Measurements from ENCODE around the gene CBFA2T2.

The CBFA2T2 gene

DNA sequence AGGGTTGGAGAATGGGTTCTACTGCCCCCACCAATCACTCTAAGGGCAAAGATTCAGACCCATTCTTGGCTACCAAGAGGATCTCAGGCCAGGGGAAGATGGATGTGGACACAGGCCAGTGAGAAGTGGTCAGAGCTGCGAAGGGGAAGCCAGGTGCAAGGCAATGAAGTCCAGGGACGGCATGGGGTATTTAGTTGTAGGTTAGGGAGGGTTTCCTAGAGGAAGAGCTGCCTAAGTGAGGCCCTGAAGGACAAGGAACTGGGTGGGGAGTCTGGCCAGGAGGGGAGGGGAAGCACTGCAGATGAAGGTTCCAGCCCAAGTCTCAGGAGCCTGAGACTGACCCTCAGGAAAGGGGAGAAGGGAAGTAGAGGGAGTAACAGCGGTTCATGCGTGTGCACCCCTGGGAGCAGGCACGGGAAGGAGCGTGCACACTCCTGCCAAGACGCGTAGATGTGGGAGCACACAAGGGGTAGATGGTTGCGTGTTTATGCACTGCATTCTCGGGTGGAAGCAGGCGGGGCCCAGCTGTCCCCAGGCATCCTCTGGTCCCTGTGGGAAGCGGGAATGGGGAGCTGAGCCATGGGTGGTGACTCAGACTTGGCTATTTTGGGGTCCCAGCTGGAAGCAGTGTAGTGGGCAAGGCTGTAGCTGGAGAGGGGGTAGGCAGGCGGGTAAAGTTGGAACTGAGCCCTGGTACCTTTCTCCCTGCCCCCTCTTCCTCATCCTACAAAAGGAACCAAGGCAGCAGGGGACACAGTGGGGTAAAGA, 180.2 kb downstream of the CBFA2T2 start:
- no peak for DNase-seq

DNA sequence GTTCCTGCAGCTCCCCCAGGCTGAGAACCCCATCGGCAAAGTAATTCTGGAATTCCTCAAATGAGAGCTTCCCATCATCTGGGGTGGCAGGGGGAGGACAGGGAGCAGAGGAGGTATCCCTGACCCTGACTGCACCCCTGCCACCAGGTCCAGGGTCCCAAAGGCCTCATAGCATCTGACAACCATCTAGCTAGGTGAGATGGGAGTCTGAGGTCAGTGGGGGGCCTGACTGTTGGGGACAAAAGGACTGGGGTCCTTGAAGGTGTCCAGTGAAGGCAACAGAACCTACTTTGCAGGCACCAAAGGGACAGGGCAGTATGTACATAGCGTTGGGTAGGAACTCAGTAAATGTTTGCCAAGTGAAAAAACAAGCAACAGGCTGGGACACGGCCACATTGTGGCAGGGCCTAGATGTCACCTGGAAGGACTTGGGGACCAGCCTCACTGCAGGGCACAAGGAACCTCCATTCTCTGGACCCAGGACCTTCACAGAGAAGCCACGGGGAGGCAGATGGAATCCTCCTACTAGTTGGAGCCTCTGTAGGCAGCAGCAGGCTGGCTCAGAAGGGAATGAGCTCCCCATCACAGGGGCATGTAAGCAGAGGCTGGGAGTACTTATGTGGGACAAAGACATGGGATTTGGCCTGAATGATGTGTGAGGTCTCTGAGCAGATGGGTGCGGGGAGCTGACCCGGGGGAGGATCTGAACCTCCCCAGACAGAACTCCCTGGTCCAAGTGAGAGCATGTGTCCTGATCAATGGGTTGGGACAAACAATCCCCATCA, 181.0 kb downstream of the CBFA2T2 start:
- DNase-seq: no peak

DNA sequence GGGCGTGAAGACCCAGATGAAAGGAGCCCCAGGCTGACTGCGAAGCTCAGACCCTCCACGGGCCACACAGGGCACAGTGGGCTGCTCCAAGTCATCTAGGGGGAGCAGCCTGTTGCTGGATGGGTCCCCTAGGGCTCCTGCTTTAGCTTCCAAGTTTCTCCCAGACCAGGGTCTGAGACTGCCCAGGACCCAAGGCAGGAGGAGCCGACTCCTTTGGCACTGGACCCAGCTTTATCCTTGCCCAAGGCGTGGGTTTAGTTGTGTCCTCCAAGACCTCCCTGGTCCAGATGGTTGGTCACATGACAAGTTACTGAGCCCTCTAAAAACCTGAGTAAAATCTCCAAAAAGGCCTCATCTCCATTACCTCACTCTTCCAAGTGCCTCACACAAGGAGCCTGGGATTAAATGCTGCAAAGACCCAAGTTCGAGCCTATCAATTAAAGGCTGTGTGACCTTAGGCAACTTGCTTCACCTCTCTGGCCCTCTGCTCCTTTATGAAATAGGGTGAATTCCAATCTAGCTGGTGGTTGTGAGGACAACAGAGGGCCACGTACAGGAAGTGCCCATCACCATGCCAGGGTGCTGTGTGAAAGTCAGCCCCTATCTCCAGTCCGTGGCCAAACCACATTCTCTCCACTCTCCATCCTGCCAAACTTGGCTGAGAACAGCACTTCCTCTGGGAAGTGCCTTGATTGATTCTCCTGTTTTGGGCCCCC, 181.8 kb downstream of the CBFA2T2 start:
- no peak for DNase-seq

DNA sequence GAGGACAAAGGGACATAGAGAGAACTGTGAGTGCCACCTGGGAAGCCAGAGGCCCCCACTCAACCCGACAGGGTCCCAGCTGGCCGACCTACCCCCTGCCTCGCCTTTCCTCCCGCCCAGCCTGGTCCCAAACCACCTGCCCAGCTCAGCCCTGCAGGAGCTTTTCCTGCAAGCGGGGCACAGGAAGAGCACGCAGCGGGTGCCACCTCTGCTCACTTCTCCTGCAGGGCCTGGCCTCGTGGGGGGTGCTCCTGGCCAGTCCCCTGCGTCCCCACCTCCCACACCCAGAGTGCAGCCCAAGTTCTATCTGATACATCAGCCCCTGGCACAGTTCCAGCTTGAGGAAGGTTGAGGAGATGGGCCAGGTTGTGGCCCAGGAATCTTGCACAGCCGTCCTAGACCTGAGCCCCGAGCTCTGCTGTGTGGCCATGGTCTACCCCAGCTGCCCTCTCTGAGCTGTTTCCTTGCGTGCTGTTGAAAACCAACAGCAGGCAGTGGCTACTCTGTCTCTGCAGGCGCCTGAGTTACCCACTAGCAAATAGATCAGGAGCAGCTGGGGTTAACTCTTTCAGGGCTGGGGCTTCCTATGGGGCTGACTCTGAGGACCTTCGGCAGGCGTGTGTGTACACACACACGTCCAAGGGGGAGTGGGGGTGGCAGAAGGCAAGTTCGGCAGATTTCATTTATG, 182.7 kb downstream of the CBFA2T2 start:
- DNase-seq: peak; percentile 26

DNA sequence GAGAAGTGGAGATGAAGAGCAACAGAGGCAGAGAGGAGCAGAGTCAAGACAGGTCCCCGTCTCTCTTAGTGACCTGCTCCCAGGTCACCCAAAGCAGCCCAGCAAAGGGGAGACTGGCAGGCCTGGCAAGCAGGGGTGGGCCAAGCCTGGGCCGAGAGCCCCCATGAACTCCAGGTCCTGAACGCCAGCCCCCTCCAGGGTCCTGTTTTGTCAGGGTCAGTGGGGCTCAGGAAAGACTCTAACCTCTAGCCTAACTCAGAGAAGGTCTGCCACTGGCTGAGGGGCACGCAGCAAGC, 183.2 kb downstream of the CBFA2T2 start:
- DNase-seq: no peak

DNA sequence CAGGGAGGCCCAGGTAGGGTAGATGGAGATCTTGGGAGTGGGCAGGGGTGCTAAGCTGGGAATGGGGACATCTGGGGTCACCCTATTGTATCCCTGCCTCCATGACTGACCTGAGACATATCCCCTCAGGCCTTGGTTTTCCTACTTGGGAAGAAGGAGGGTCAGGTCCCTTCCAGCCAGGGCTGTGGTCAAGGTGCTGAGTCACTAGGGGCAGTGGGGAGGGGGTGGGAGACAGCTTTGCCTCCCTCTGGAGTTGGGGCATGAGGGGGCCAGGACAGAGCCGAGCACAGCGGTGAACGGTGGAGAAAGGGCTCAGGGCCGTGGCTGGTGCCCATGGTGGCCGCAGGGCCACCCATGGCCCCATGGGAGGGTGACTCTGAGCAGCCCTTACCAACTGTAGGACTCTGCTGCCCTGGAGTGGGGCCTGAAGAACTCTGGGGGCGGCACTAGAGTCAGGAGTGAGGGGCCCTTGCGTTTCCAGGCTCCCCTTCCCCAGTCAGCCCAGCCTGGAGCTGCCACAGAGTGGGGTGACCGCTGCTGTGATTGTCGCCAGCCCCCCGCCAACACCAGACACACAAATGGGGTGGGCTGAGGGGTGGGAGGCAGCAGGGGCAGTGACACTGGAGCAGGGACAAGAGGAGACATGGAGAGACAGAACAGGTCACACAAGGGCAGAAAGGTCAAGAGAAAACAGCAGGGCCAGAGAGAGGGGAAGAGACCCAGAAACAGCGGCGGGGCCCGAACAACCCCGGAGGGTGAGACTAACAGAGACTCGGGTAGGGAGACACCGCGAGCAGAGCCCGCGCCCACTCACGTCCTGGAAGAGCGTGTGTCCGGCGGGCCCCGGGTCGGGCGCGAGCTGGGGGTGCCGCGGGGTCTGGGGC, 183.8 kb downstream of the CBFA2T2 start:
- DNase-seq: no peak

DNA sequence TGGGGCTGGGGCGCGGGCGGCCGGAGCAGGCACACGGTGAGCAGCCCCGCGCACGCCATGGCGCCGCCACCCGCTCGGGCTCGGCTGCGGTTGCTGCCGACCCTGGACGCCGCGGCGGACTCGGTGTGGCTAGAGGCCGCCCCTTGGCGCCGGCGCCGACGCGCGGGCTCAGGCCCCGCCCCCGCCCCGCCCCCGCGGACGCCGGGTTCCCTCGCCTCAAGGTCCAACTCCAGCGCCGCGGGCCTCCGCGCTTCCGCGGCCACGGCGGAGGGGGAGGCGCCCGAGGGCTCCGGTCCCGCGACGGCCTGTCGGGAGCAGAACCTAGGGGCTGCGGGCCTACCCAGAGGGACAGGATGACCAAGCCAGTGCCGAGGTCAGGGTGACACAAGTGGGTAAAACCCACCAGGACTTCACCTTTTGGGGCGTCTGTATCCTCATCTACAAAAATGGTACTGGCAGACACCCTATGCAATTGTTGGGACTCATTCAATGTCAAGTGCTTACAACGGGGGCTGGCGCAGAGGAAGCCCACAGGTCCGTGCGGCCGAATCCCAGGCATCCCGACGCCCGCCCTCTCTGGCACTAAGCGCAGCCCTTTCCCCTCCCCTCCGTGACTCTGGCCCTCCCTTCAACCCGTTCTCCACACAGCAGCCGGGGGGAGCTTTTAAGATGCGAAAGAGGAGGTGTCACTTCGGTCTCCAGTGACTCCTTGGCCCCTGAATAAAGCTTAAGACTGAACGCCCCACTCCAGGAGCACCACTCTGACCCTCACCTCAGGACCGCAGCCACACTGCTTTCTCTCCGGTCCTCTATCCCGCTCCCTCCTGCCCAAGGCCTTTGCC, 184.6 kb downstream of the CBFA2T2 start, which contains the start of gene NECAB3:
TSS of gene NECAB3 (minus strand) at position 135 of the 842 bp plus-strand sequence. CDS start at position 59, 76 bp downstream.
- DNase-seq: peak; percentile 77

DNA sequence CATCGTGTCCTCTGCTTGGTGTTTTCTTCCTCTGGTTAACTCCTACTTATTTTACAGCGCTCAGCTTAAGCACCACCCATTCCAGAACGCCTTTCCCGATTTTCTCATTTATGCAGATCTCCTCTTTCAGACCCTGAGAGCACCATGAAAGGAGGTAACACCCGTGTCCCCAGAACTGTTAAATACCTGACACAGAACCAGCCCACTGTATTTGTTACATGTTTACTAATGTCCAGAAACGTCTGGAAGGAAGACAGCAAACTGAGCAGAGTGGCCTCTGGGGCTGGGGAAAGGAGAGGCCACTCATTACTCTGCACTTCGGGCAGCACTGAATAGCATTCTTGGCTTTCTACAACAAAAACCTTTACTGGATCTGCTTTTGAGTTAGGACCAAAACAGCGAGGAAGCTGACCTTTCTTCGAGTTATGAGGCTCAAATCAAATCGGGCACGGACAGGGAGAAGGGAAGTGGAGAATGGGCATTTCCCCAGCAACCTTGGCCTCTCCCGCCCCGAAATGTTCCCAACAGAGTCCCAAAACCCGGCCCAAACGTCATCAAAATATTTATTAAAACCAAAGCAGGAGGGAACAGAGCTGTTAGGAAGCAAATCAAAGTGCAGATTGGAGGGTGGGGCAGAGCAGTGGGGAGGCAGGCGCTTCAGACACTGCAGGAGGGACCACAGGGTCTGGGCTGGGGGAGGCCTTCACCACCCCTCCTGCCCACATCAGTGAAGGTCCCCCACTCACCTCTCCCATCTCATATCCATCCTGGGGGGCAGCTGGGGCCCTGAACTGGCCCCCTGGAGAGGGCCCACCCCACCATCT, 185.5 kb downstream of the CBFA2T2 start:
- peak; percentile 69 for DNase-seq

DNA sequence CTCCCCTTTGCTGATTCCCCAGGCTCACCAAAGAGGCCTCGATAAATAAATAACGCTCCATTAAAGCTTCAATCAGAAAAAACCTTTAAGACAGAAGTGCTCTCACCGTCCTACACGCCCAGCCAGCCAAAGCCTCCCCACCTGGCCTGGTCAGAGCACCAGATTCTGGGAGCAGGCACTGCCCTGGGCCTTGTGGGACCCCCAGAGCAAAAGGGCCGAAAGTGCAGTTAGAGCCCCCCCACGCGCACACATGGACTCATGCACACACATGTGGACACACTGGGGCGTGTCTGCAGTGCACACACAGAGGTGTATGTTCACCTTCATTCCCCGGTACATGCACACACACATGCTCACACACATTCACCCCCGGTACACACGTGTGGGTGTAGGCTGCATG, 186.2 kb downstream of the CBFA2T2 start:
- DNase-seq: no peak

DNA sequence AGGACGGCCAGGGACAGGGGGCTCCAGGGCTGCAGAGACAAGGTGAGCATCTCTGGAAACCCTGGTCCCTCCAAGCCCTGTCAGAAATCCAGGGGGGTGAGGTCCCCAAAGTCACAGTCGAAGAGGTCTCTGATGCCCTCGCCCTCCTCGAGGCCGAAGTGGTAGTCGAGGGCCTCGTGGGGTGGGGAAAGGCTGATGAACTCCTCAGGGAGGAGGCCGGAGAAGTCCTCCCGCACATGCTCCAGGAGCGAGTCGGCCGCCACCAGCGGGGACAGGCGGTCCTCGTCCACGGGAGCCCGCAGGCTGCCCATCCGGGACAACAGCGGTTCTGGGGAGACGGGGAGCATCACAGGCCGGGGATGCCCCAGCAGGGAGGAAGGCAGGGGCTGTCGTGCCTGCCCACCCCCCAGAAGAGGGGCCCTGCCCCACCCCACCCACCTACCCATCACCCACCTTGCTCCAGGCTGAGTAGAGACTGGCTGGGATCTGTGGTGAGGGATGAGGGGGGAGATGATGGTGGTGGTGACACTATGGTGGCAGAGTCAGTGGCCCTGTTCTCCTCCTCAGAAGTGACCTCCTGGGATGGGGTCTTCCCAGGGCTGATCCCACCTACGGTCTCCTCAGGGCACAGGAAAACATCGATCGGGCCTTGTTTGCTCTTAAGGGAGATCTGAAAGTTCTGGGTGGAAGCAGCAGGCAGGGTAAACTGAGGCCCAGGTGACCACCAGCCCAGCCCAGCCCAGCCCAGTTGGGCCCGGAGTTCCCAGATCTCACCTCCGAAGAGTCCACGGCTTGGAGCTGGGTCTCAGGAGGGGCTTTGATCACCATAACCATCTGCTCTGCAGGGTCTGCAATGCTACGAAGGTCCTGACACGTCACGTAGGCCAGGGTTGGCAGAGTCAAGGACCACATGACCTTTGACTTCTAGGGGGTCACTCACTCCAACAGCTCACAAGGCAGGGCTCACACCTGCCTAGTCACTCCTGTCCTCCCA, 187.1 kb downstream of the CBFA2T2 start:
- no peak for DNase-seq

DNA sequence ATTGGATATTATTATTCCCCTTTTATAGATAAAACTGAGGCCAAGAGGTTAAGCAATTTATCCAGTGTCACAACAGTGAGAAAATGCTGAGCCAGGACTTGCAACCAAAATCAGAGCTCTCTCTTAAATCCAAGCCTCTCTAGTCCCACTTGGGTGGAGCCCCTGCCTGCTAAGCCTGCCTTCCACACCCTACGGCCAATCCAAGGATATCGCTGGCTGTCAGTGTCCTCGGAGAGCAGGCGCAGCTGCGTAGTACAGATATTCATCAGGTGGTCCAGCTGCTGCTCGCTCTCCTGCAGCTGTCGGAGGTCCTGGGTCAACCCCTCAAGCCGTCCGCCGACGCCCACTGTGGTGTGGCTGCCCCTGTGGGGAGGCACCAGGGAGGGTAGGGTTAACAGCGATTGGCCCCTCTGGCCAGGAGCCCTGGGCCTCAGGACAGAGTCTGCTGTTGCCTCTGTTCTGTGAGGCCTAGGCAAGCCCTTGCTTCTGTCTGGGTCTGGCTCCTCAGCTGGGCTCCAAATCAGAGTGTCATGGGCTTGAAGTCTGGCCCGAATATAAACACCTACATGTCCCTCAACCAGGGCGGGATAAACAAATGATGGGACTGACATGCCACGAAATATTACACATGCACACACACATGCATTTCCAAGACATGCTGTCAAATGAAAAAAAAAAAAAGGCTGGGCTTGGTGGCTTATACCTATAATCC, 188.3 kb downstream of the CBFA2T2 start:
- DNase-seq: no peak

DNA sequence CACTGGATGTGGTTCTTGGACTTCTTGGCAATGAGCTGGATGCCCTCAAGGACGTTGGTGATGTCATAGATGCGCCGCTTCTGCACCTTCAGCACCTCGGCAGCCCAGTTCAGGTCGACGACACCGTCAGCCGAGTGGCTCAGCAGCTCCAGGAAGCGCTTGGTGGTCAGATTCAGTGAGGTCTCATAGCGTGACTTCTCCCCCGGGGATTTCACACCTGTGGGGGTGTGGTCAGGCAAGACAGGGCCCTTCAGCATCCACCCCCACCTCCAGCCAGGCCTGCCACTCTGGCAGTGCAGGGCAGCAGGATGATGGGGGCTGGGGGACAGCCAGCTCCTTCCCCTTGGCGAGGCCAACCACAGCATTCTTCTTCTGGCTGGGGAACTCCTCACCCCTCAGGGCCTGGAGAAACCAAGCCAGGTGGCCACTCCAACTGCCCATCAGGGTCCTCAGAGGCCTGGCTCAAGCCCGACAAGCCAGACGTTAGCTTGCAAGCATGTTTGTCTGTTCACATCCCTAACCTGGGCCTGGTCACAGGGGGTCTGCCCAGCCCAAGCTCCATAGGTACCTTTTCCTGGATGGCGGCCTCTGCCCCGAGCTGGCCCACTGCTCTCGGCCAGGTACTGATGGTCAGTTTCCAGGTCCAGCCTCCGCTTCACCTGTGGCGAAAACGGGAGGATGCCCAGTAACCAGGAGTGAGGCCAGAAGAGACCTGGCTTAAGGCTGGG, 190.0 kb downstream of the CBFA2T2 start:
- no peak for DNase-seq

DNA sequence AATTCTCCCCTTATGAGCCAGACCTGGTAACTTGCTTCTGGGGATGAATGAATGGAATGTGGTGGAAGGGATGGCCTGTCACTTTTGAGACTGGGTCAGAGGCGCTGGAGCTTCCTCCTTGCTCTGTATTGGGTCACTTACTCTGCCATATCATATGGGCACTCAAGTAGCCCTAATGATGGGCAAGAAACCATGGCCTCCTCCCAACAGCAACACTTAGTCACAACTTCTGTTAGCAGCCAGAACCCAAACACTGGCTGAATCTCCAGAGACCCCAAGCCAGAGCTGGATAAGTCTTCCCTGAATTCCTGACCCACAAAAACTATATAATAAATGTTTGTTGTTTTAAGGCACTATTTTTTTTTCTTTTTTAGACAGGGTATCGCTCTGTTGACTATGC, 190.8 kb downstream of the CBFA2T2 start:
- DNase-seq: no peak

DNA sequence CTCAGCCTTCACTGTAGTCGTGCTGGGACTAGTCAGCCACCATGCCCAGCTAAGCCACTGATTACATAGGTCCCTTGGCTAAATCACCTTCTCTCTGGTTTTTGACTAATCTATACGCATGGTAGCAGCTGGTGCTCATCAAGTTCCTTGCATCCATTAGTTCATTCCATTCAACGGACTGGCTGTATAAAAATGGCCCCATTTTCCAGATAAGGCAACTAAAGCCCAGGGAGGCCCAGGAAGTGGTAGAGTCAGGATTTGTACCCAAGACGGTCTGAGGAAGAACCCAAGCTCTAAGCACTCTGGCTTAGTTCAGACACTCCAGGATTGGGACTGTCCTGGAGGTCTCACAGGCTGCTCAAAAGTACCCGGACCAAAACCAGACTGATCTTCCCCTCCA, 191.4 kb downstream of the CBFA2T2 start:
- no peak for DNase-seq

DNA sequence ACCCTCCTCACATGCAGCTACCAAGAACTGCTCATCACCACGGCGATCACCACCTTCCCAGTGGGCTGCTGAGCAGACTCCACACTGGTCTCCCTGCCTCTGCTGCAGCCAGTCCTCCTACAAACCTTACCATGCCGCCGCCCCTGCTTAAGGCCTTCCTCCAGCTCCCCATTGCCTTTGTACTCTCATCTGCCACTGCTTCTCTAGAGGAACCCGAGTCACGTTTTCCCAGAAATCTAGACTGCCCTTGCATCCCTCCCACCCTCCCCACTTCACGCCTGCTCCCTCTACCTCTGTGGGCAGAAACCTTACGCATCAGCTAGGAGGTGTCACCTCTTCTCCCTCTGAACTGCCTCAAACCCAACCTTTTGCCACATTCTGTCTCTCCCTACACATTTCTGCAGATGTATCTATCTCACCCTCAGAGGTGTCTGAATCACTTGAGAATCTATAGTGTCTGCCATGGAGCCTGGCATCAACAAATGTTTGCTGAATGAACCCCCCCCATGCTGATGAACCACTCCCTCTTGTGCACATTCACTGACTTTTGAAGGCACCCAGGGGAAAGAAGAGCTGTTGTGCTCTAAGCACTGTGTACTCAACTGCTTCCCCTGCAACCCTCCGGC, 191.9 kb downstream of the CBFA2T2 start:
- DNase-seq: peak; percentile 21

DNA sequence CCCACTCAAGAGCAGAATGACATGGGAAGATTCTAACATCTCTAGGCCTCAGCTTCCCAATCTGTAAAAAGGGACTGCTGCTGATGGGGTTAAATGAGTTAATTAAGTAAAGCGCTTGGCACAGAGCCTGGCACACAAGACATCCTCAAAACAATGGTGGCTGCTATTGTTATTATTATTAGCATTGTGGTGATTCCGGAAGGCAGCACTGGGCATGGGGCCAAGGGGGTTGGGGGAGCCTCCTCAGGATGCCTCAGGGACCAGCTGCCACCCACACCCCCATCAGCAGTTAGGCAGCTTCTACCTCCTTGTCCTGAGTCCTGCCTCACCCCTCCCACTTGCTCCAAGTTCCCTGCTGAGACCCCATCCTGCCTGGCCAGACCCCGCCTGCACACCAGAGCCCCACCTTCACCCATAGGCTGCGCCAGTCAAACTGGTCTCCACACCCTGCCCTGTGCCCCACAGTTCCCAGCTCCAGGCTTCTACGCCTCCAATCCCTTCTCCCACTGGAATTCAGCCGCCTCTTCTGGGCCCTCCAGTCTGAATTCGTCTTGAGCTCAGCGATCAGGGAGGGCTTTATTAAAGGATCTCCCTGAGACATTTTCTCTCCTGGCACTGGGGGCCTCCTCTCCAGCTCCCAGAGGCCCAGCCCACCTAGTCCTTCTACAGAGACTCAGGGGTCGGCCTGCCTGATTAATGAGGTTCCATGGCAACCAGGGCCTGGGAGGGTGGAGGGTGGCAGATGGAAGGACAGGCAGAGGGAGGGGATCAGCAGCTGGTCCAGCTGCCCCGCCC, 194.8 kb downstream of the CBFA2T2 start:
- no peak for DNase-seq

All from NCI-H510A treated with DMSO at 0.1 percent for 48 hours (cell line).